ENCODE results near the gene REC114. TPM values are rescaled to one million over a fixed set of nuclear protein-coding genes. Genes with fewer than 3 reads are reported as not detected.
A peak's percentile ranks its signal among the peaks of the same experiment; 100 is the strongest.

REC114 gene
- total and polyA plus RNA-seq, 9 of the 15 experiments (the other 6 are each of a cell fraction or from before 2014, with no cell fraction given) = 0.07 to 0.24 TPM; not detected in 7

DNA sequence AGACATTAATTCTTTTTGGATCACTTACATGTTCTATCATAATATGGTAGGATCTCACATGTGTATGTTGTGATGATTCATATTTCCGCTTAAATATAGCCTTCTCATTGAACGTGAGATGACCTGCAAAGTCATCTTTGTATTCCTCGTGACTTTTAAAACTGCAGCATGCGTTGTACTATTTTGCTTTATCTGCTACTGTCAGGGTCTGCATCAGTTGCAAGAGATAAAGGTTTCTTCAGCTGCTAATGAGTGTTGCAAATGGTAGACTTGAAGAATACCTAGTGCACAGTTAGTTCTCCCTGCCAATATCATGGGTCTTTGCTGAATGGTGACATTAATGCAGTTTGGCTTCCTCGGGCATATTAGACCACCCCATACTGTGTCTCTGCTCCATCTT, 31.8 kb downstream of the REC114 start (continued):
- TF ChIP-seq, protein P1, sequence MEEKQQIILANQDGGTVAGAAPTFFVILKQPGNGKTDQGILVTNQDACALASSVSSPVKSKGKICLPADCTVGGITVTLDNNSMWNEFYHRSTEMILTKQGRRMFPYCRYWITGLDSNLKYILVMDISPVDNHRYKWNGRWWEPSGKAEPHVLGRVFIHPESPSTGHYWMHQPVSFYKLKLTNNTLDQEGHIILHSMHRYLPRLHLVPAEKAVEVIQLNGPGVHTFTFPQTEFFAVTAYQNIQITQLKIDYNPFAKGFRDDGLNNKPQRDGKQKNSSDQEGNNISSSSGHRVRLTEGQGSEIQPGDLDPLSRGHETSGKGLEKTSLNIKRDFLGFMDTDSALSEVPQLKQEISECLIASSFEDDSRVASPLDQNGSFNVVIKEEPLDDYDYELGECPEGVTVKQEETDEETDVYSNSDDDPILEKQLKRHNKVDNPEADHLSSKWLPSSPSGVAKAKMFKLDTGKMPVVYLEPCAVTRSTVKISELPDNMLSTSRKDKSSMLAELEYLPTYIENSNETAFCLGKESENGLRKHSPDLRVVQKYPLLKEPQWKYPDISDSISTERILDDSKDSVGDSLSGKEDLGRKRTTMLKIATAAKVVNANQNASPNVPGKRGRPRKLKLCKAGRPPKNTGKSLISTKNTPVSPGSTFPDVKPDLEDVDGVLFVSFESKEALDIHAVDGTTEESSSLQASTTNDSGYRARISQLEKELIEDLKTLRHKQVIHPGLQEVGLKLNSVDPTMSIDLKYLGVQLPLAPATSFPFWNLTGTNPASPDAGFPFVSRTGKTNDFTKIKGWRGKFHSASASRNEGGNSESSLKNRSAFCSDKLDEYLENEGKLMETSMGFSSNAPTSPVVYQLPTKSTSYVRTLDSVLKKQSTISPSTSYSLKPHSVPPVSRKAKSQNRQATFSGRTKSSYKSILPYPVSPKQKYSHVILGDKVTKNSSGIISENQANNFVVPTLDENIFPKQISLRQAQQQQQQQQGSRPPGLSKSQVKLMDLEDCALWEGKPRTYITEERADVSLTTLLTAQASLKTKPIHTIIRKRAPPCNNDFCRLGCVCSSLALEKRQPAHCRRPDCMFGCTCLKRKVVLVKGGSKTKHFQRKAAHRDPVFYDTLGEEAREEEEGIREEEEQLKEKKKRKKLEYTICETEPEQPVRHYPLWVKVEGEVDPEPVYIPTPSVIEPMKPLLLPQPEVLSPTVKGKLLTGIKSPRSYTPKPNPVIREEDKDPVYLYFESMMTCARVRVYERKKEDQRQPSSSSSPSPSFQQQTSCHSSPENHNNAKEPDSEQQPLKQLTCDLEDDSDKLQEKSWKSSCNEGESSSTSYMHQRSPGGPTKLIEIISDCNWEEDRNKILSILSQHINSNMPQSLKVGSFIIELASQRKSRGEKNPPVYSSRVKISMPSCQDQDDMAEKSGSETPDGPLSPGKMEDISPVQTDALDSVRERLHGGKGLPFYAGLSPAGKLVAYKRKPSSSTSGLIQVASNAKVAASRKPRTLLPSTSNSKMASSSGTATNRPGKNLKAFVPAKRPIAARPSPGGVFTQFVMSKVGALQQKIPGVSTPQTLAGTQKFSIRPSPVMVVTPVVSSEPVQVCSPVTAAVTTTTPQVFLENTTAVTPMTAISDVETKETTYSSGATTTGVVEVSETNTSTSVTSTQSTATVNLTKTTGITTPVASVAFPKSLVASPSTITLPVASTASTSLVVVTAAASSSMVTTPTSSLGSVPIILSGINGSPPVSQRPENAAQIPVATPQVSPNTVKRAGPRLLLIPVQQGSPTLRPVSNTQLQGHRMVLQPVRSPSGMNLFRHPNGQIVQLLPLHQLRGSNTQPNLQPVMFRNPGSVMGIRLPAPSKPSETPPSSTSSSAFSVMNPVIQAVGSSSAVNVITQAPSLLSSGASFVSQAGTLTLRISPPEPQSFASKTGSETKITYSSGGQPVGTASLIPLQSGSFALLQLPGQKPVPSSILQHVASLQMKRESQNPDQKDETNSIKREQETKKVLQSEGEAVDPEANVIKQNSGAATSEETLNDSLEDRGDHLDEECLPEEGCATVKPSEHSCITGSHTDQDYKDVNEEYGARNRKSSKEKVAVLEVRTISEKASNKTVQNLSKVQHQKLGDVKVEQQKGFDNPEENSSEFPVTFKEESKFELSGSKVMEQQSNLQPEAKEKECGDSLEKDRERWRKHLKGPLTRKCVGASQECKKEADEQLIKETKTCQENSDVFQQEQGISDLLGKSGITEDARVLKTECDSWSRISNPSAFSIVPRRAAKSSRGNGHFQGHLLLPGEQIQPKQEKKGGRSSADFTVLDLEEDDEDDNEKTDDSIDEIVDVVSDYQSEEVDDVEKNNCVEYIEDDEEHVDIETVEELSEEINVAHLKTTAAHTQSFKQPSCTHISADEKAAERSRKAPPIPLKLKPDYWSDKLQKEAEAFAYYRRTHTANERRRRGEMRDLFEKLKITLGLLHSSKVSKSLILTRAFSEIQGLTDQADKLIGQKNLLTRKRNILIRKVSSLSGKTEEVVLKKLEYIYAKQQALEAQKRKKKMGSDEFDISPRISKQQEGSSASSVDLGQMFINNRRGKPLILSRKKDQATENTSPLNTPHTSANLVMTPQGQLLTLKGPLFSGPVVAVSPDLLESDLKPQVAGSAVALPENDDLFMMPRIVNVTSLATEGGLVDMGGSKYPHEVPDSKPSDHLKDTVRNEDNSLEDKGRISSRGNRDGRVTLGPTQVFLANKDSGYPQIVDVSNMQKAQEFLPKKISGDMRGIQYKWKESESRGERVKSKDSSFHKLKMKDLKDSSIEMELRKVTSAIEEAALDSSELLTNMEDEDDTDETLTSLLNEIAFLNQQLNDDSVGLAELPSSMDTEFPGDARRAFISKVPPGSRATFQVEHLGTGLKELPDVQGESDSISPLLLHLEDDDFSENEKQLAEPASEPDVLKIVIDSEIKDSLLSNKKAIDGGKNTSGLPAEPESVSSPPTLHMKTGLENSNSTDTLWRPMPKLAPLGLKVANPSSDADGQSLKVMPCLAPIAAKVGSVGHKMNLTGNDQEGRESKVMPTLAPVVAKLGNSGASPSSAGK (IDR thresholded peaks at IDR 0.05) = peak; percentile 86
- TF ChIP-seq HDAC3 (IDR thresholded peaks at IDR 0.05; ENCODE audit: borderline replicate concordance, partially characterized antibody) = peak; percentile 54
- TF ChIP-seq RCOR1 (IDR thresholded peaks at IDR 0.05; ENCODE audit: borderline replicate concordance in 1 of 2, low read depth in 2 of 2, low read length in 2 of 2) = peak in 1 of 2 experiments; percentile 84; a peak in 1 of 4 replicates
- TF ChIP-seq CBFA2T2 (conservative IDR thresholded peaks at IDR 0.05) = peak; percentile 90
- TF ChIP-seq, protein P2, sequence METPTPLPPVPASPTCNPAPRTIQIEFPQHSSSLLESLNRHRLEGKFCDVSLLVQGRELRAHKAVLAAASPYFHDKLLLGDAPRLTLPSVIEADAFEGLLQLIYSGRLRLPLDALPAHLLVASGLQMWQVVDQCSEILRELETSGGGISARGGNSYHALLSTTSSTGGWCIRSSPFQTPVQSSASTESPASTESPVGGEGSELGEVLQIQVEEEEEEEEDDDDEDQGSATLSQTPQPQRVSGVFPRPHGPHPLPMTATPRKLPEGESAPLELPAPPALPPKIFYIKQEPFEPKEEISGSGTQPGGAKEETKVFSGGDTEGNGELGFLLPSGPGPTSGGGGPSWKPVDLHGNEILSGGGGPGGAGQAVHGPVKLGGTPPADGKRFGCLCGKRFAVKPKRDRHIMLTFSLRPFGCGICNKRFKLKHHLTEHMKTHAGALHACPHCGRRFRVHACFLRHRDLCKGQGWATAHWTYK (CRISPR knock-in tag; IDR thresholded peaks at IDR 0.05) = no peak
- TF ChIP-seq HEY1 (CRISPR knock-in tag; IDR thresholded peaks at IDR 0.05; ENCODE audit: borderline replicate concordance) = no peak
- TF ChIP-seq TEAD4 (IDR thresholded peaks at IDR 0.05; ENCODE audit: low read length) = peak; percentile 91
- no peak for TF ChIP-seq TEAD4 (CRISPR knock-in tag; IDR thresholded peaks at IDR 0.05; ENCODE audit: borderline replicate concordance)
- no peak for TF ChIP-seq KLF1 (tag; IDR thresholded peaks at IDR 0.05)
- TF ChIP-seq CTBP1 (IDR thresholded peaks at IDR 0.05; ENCODE audit: borderline replicate concordance) = peak; percentile 60; the same call in 1 of the 2 replicates
- TF ChIP-seq, protein P3, sequence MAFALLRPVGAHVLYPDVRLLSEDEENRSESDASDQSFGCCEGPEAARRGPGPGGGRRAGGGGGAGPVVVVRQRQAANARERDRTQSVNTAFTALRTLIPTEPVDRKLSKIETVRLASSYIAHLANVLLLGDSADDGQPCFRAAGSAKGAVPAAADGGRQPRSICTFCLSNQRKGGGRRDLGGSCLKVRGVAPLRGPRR (CRISPR knock-in tag; IDR thresholded peaks at IDR 0.05) = no peak

Data from K562 (cell line).